ENCODE data around the gene GCDH. TPM values are rescaled to one million over a fixed set of nuclear protein-coding genes. Genes with fewer than 3 reads are reported as not detected.

The GCDH gene
- total and polyA plus RNA-seq, 2 of the 8 experiments (the other 6 are each of a cell fraction or from before 2014, with no cell fraction given): 67.3 to 89.4 TPM

DNA sequence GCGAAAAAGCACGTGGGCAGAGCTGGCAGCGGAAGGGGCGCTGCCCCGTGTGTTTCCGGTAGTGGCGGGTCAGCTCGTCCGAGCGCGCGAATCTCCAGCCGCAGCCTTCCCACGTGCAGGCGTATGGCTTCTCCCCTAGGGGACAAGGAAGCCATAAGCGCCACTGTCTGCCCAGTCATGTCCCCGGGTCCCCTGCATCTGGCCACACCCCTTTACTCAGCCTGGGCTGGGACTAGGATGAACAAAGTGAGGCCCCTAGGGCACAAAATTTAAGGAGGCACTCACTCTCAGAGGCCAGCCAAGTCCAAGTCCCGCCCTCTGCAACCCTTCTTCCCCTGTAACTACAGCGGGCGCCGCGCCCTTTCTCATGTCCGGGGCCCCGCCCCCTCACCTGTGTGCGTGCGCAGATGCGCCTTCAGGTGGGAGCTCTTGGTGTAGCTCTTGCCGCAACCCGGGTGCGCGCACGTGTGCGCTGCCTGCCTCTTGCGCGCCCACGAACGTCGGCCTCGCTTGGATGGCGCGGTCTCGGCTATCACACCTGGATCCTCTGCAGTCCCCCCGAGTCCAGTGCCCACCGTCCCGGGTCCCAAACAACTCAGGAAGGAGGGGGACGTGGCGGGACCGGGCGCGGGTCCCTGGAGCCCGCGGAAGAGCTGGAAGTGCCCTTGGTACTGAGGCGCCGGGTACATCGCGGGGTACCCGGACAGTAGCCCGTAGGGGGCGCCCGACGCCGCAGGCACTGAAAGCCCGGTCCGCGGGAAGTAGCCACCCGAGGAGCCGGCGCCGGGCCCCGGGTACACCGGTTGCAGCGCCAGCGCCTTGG, 5.8 kb upstream of the GCDH start (continued):
- TF ChIP-seq HDAC6 (IDR thresholded peaks at IDR 0.05; ENCODE audit: low read depth, low read length) (no peak), PHF8 (conservative IDR thresholded peaks at IDR 0.05; ENCODE audit: low read depth, low read length) (peak; percentile 80), EZH2 (IDR thresholded peaks at IDR 0.05; ENCODE audit: low read depth, low read length, severe bottlenecking) (no peak), CBX5 (IDR thresholded peaks at IDR 0.05; ENCODE audit: low read depth, low read length) (no peak), KDM4A (IDR thresholded peaks at IDR 0.05; ENCODE audit: low read depth, low read length, severe bottlenecking) (peak; percentile 65), SIRT6 (IDR thresholded peaks at IDR 0.05; ENCODE audit: low read length) (no peak), HDAC2 (IDR thresholded peaks at IDR 0.05; ENCODE audit: borderline replicate concordance in 1 of 2, low read depth in 2 of 2, low read length in 2 of 2) (peak; percentile 47 to 54; a peak in 1 of 4 replicates), POLR2A (IDR thresholded peaks at IDR 0.05; ENCODE audit: control extremely low read depth in 1 of 2, low read depth in 2 of 2, low read length in 2 of 2) (peak in 1 of 2 experiments; percentile 81; a peak in 2 of 3 replicates), NRF1 (IDR thresholded peaks at IDR 0.05; ENCODE audit: low read depth, low read length) (peak; percentile 56), CEBPB (IDR thresholded peaks at IDR 0.05; ENCODE audit: low read depth, low read length) (peak; percentile 32; the same call in 1 of the 2 replicates), TAF1 (IDR thresholded peaks at IDR 0.05; ENCODE audit: low read depth, low read length) (peak; percentile 80), YY1 (IDR thresholded peaks at IDR 0.05; ENCODE audit: low read depth, low read length) (0 out of 2 replicates have a peak, but pooled peaks have one; percentile 6), SAP30 (IDR thresholded peaks at IDR 0.05; ENCODE audit: insufficient read depth, insufficient replicate concordance, low read length) (no peak), E2F6 (IDR thresholded peaks at IDR 0.05) (peak; percentile 92), KDM5A (IDR thresholded peaks at IDR 0.05; ENCODE audit: low read length) (no peak), SUZ12 (IDR thresholded peaks at IDR 0.05; ENCODE audit: low read length) (no peak), TBP (IDR thresholded peaks at IDR 0.05; ENCODE audit: low read depth, low read length) (peak; percentile 64; the same call in 1 of the 2 replicates)
- TF ChIP-seq, protein P1, sequence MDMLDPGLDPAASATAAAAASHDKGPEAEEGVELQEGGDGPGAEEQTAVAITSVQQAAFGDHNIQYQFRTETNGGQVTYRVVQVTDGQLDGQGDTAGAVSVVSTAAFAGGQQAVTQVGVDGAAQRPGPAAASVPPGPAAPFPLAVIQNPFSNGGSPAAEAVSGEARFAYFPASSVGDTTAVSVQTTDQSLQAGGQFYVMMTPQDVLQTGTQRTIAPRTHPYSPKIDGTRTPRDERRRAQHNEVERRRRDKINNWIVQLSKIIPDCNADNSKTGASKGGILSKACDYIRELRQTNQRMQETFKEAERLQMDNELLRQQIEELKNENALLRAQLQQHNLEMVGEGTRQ (IDR thresholded peaks at IDR 0.05; ENCODE audit: low read length): peak; percentile 50
- TF ChIP-seq, protein P2, sequence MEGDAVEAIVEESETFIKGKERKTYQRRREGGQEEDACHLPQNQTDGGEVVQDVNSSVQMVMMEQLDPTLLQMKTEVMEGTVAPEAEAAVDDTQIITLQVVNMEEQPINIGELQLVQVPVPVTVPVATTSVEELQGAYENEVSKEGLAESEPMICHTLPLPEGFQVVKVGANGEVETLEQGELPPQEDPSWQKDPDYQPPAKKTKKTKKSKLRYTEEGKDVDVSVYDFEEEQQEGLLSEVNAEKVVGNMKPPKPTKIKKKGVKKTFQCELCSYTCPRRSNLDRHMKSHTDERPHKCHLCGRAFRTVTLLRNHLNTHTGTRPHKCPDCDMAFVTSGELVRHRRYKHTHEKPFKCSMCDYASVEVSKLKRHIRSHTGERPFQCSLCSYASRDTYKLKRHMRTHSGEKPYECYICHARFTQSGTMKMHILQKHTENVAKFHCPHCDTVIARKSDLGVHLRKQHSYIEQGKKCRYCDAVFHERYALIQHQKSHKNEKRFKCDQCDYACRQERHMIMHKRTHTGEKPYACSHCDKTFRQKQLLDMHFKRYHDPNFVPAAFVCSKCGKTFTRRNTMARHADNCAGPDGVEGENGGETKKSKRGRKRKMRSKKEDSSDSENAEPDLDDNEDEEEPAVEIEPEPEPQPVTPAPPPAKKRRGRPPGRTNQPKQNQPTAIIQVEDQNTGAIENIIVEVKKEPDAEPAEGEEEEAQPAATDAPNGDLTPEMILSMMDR (IDR thresholded peaks at IDR 0.05; ENCODE audit: control extremely low read depth in 1 of 3, insufficient read depth in 1 of 3, low read depth in 1 of 3, low read length in 3 of 3): peak; percentile 54 to 71 (median 57)
